Karpas-422 (cell line): ENCODE data around the gene DYNC1I1. TPM values are rescaled to one million over a fixed set of nuclear protein-coding genes. Genes with fewer than 3 reads are reported as not detected.

ENCODE experiments used
- DNase-seq: peaks from one replicate; pipeline ENCODE4 v3.0.0-alpha.2; 2015
- H2AFZ ChIP-seq: fragments of 200-600 bp; sonication (generic); 2 replicates; pipeline ENCODE4 v1.6.1; 2014; ENCODE audit warnings: antibody characterized with exemption, low read length, mixed read lengths
- H3K27ac ChIP-seq: fragments of 200-600 bp; sonication (generic); 2 replicates; pipeline ENCODE4 v1.5.1; 2014; ENCODE audit warnings: mild to moderate bottlenecking, low read length, moderate library complexity
- H3K27me3 ChIP-seq: fragments of 200-600 bp; sonication (generic); 2 replicates; pipeline ENCODE4 v1.6.1; 2014; ENCODE audit warnings: low read length, mixed read lengths
- H3K36me3 ChIP-seq: fragments of 200-600 bp; sonication (generic); 2 replicates; pipeline ENCODE4 v1.6.1; 2014; ENCODE audit warnings: low read length, mixed read lengths; ENCODE audit not compliant: insufficient read depth
- H3K4me1 ChIP-seq: fragments of 200-600 bp; sonication (generic); 2 replicates; pipeline ENCODE4 v1.6.1; 2014; ENCODE audit warnings: mild to moderate bottlenecking, low read length, mixed read lengths
- H3K4me2 ChIP-seq: fragments of 200-600 bp; sonication (generic); 2 replicates; pipeline ENCODE4 v1.6.1; 2014; ENCODE audit warnings: low read length, low read depth, mild to moderate bottlenecking; ENCODE audit not compliant: poor library complexity, severe bottlenecking
- H3K4me3 ChIP-seq: fragments of 200-600 bp; sonication (generic); 2 replicates; pipeline ENCODE4 v1.5.1; 2014; ENCODE audit warnings: mild to moderate bottlenecking, antibody characterized with exemption, low read length, mixed read lengths
- H3K79me2 ChIP-seq: fragments of 200-600 bp; sonication (generic); 2 replicates; pipeline ENCODE4 v1.6.1; 2014; ENCODE audit warnings: mild to moderate bottlenecking, low read length, mixed read lengths
- H3K9ac ChIP-seq: fragments of 200-600 bp; sonication (generic); 2 replicates; pipeline ENCODE4 v1.6.0; 2014; ENCODE audit warnings: low read length
- H3K9me2 ChIP-seq: fragments of 200-600 bp; sonication (generic), shearing (Covaris generic); replicated peaks from 2 replicates; pipeline ENCODE4 v1.6.0; 2014; ENCODE audit warnings: mild to moderate bottlenecking, low read length, moderate library complexity; ENCODE audit not compliant: insufficient read depth
- H3K9me3 ChIP-seq: fragments of 300-700, 200-600 bp; sonication (generic); 2 replicates; pipeline ENCODE4 v1.6.1; 2014; ENCODE audit warnings: low read length, mixed read lengths
- H4K20me1 ChIP-seq: fragments of 200-600 bp; sonication (generic); 2 replicates; pipeline ENCODE4 v1.6.1; 2014; ENCODE audit warnings: mild to moderate bottlenecking, antibody characterized with exemption, low read length, low read depth; ENCODE audit not compliant: insufficient read depth
- total RNA-seq: library from RNA; depleted of rRNA; stranded (reverse); fragments of >200 nt; shearing (Covaris generic); gene quantifications from 2 replicates; pipeline ENCODE4 v1.2.3, GENCODE V29; 2014; ENCODE audit warnings: low replicate concordance

DYNC1I1 gene
- total RNA-seq, 1 experiment from 2014 or later: not detected

GRCh38 chr7:96097835-96098234 lies 325.5 kb downstream of the DYNC1I1 start:
- Histone ChIP-seq H3K4me2 (no peak overlapping the region), H3K9ac (no peak overlapping the region), H3K4me3 (no peak overlapping the region), H3K27ac (no peak overlapping the region), H2AFZ (no peak overlapping the region), H3K4me1 (no peaks in the 10 kb centered on the region), H3K36me3 (no peaks in the 10 kb centered on the region; the same call in 1 of the 2 replicates), H3K79me2 (no peaks in the 10 kb centered on the region), H4K20me1 (no peaks in the 10 kb centered on the region), H3K9me2 (no peaks in the 10 kb centered on the region), H3K9me3 (no peaks in the 10 kb centered on the region), H3K27me3 (0 out of 2 replicates have a peak, but pooled peaks cover 4% of the 10 kb centered on the region)
- no peak for DNase-seq

GRCh38 chr7:96100737-96101136 lies 328.4 kb downstream of the DYNC1I1 start:
- Histone ChIP-seq H3K27me3 (no peaks in the 10 kb centered on the region), H3K9me2 (no peaks in the 10 kb centered on the region), H3K9me3 (no peaks in the 10 kb centered on the region), H3K79me2 (no peaks in the 10 kb centered on the region), H3K4me1 (no peaks in the 10 kb centered on the region), H2AFZ (no peak overlapping the region), H3K4me3 (no peak overlapping the region), H3K4me2 (no peak overlapping the region), H4K20me1 (no peaks in the 10 kb centered on the region), H3K36me3 (no peaks in the 10 kb centered on the region; the same call in 1 of the 2 replicates), H3K27ac (no peak overlapping the region), H3K9ac (no peak overlapping the region)
- DNase-seq: no peak

GRCh38 chr7:96102096-96102811 lies 329.9 kb downstream of the DYNC1I1 start:
- Histone ChIP-seq H3K9me2 (no peaks in the 10 kb centered on the region), H3K36me3 (no peaks in the 10 kb centered on the region; the same call in 1 of the 2 replicates), H3K4me1 (no peaks in the 10 kb centered on the region), H3K27ac (no peak overlapping the region), H3K4me3 (no peak overlapping the region), H4K20me1 (no peaks in the 10 kb centered on the region), H3K79me2 (no peaks in the 10 kb centered on the region), H3K27me3 (no peaks in the 10 kb centered on the region), H3K4me2 (no peak overlapping the region), H3K9me3 (no peaks in the 10 kb centered on the region), H3K9ac (no peak overlapping the region), H2AFZ (no peak overlapping the region)
- no peak for DNase-seq

- Histone ChIP-seq H3K4me3 (no peak overlapping the region), H3K4me1 (no peaks in the 10 kb centered on the region), H2AFZ (no peak overlapping the region), H3K27ac (no peak overlapping the region), H4K20me1 (no peaks in the 10 kb centered on the region), H3K4me2 (no peak overlapping the region), H3K9me2 (no peaks in the 10 kb centered on the region), H3K36me3 (no peaks in the 10 kb centered on the region), H3K27me3 (no peaks in the 10 kb centered on the region), H3K9me3 (no peaks in the 10 kb centered on the region), H3K9ac (no peak overlapping the region), H3K79me2 (no peaks in the 10 kb centered on the region)
- DNase-seq: no peak
These were observed 332.6 kb downstream of the DYNC1I1 start for GRCh38 chr7:96104984-96105383.

- H3K27me3 ChIP-seq: no peaks in the 10 kb centered on the region
- H3K9ac ChIP-seq: no peak overlapping the region
- no peaks in the 10 kb centered on the region for H3K36me3 ChIP-seq
- no peak overlapping the region for H3K4me2 ChIP-seq
- no peaks in the 10 kb centered on the region for H3K9me3 ChIP-seq
- no peak for DNase-seq
- no peaks in the 10 kb centered on the region for H4K20me1 ChIP-seq
- no peaks in the 10 kb centered on the region for H3K9me2 ChIP-seq
- no peaks in the 10 kb centered on the region for H3K79me2 ChIP-seq
- no peaks in the 10 kb centered on the region for H3K4me1 ChIP-seq
- H3K27ac ChIP-seq: no peak overlapping the region
- no peak overlapping the region for H3K4me3 ChIP-seq
- no peak overlapping the region for H2AFZ ChIP-seq
These were observed 339.1 kb downstream of the DYNC1I1 start for GRCh38 chr7:96111405-96111804.

- Histone ChIP-seq H3K4me1 (no peaks in the 10 kb centered on the region), H3K9me2 (no peaks in the 10 kb centered on the region), H3K27me3 (no peaks in the 10 kb centered on the region), H3K27ac (no peak overlapping the region), H3K9me3 (no peaks in the 10 kb centered on the region), H3K4me2 (no peak overlapping the region), H3K9ac (no peak overlapping the region), H2AFZ (no peak overlapping the region), H3K4me3 (no peak overlapping the region), H3K36me3 (no peaks in the 10 kb centered on the region), H4K20me1 (no peaks in the 10 kb centered on the region), H3K79me2 (no peaks in the 10 kb centered on the region)
- DNase-seq: no peak
These were observed 341.8 kb downstream of the DYNC1I1 start for GRCh38 chr7:96114190-96114589.

- H4K20me1 ChIP-seq: no peaks in the 10 kb centered on the region
- H3K4me2 ChIP-seq: no peak overlapping the region
- H3K79me2 ChIP-seq: no peaks in the 10 kb centered on the region
- no peak for DNase-seq
- no peak overlapping the region for H3K9ac ChIP-seq
- no peaks in the 10 kb centered on the region for H3K27me3 ChIP-seq
- no peak overlapping the region for H2AFZ ChIP-seq
- peaks cover 10% of the 10 kb centered on the region; the same call in 1 of the 2 replicates for H3K36me3 ChIP-seq
- no peak overlapping the region for H3K4me3 ChIP-seq
- H3K27ac ChIP-seq: no peak overlapping the region
- no peaks in the 10 kb centered on the region for H3K9me2 ChIP-seq
- H3K4me1 ChIP-seq: no peaks in the 10 kb centered on the region
- no peaks in the 10 kb centered on the region for H3K9me3 ChIP-seq
These were observed 343.8 kb downstream of the DYNC1I1 start for GRCh38 chr7:96116173-96116572.

- Histone ChIP-seq H3K36me3 (peaks cover 14% of the 10 kb centered on the region; the same call in 1 of the 2 replicates), H3K9me3 (no peaks in the 10 kb centered on the region), H3K27ac (no peak overlapping the region), H3K79me2 (no peaks in the 10 kb centered on the region), H3K4me3 (no peak overlapping the region), H3K4me1 (no peaks in the 10 kb centered on the region), H2AFZ (no peak overlapping the region), H3K9ac (no peak overlapping the region), H4K20me1 (no peaks in the 10 kb centered on the region), H3K9me2 (no peaks in the 10 kb centered on the region), H3K27me3 (no peaks in the 10 kb centered on the region), H3K4me2 (no peak overlapping the region)
- DNase-seq: no peak
These were observed 346.2 kb downstream of the DYNC1I1 start for GRCh38 chr7:96118449-96119001.
